ENCODE measurements around the gene HOXC11. TPM values are rescaled to one million over a fixed set of nuclear protein-coding genes. Genes with fewer than 3 reads are reported as not detected.

The HOXC11 gene
- total RNA-seq, 1 experiment from 2014 or later = 2.2 TPM

GRCh38 chr12:53951577-53952334 is 21.2 kb upstream of the HOXC11 start:
- DNase-seq = no peak
- Histone ChIP-seq H3K9me3 (no peaks in the 10 kb centered on the region), H3K36me3 (ENCODE audit: control insufficient read depth, insufficient read depth, low read length) (no peaks in the 10 kb centered on the region), H3K27me3 (replicated peaks; ENCODE audit: control insufficient read depth, insufficient read depth, low read length) (no peaks in the 10 kb centered on the region), H3K4me1 (peaks cover 31% of the 10 kb centered on the region), H3K4me3 (ENCODE audit: low read depth, low read length) (no peak overlapping the region)
- Mint-ChIP-seq H3K27ac (ENCODE audit: unreplicated experiment) (no peak overlapping the region), H3K4me1 (ENCODE audit: low read depth, unreplicated experiment) (peaks cover 21% of the 10 kb centered on the region), H3K27me3 (ENCODE audit: insufficient read depth, unreplicated experiment) (no peaks in the 10 kb centered on the region), H3K4me3 (ENCODE audit: unreplicated experiment) (no peak overlapping the region), H3K36me3 (ENCODE audit: insufficient read depth, unreplicated experiment) (peaks cover 9% of the 10 kb centered on the region), H3K9me3 (ENCODE audit: unreplicated experiment) (no peaks in the 10 kb centered on the region)
- TF ChIP-seq CTCF (IDR thresholded peaks at IDR 0.05; ENCODE audit: insufficient read depth in 1 of 2, low read depth in 1 of 2, low read length in 1 of 2, severe bottlenecking in 1 of 2, unreplicated experiment in 1 of 2) = no peak
- intact Hi-C loops (cut with micrococcal nuclease; ENCODE audit: unreplicated experiment) = loop anchor here (5.0 kb wide), 1 partner anchor 144 kb away; no protein-coding TSS in a partner anchor
- ChIA-PET POLR2A (interaction anchor here (0.6 to 1.1 kb wide), 2 partner anchors 12 to 16 kb away, joined by 3 to 5 read pairs; no protein-coding TSS in a partner anchor), CTCF (interaction anchor here (0.7 to 2.3 kb wide), 4 partner anchors 12 to 81 kb away, joined by 3 to 18 read pairs (median 4); partner anchors contain the start of genes HOXC10, HOXC13 and HOXC5)
- BruUV-seq (replicated peaks) = no TSS peak

- no peaks in the 10 kb centered on the region for H3K9me3 ChIP-seq
- no peak for TF ChIP-seq CTCF (IDR thresholded peaks at IDR 0.05; ENCODE audit: insufficient read depth in 1 of 2, low read depth in 1 of 2, low read length in 1 of 2, severe bottlenecking in 1 of 2, unreplicated experiment in 1 of 2)
- H3K4me3 ChIP-seq (ENCODE audit: low read depth, low read length) = no peak overlapping the region
- no peak overlapping the region for H3K4me3 Mint-ChIP-seq (ENCODE audit: unreplicated experiment)
- H3K4me1 Mint-ChIP-seq (ENCODE audit: low read depth, unreplicated experiment) = peaks cover 21% of the 10 kb centered on the region
- no peak overlapping the region for H3K27ac Mint-ChIP-seq (ENCODE audit: unreplicated experiment)
- DNase-seq = no peak
- no peaks in the 10 kb centered on the region for H3K36me3 ChIP-seq (ENCODE audit: control insufficient read depth, insufficient read depth, low read length)
- peaks cover 31% of the 10 kb centered on the region for H3K4me1 ChIP-seq
- CTCF ChIA-PET = interaction anchor here (0.7 to 2.3 kb wide), 4 partner anchors 13 to 36 kb away, joined by 4 to 18 read pairs (median 6); partner anchors contain the start of genes HOXC10 and HOXC13
- H3K9me3 Mint-ChIP-seq (ENCODE audit: unreplicated experiment) = no peaks in the 10 kb centered on the region
- H3K27me3 Mint-ChIP-seq (ENCODE audit: insufficient read depth, unreplicated experiment) = no peaks in the 10 kb centered on the region
- intact Hi-C loops (cut with micrococcal nuclease; ENCODE audit: unreplicated experiment) = loop anchor here (5.0 kb wide), 1 partner anchor 145 kb away; no protein-coding TSS in a partner anchor
- no peaks in the 10 kb centered on the region for H3K27me3 ChIP-seq (replicated peaks; ENCODE audit: control insufficient read depth, insufficient read depth, low read length)
- BruUV-seq (replicated peaks) = no TSS peak
- POLR2A ChIA-PET = interaction anchor here (0.7 to 2.3 kb wide), 2 partner anchors 14 to 27 kb away, joined by 5 to 10 read pairs; partner anchors contain the start of gene HOXC13
- peaks cover 9% of the 10 kb centered on the region for H3K36me3 Mint-ChIP-seq (ENCODE audit: insufficient read depth, unreplicated experiment)
Observed at GRCh38 chr12:53952335-53952694, 20.6 kb upstream of the HOXC11 start.

GRCh38 chr12:53952871-53953734 is 19.8 kb upstream of the HOXC11 start:
- BruUV-seq (replicated peaks) = no TSS peak
- Histone ChIP-seq H3K9me3 (no peaks in the 10 kb centered on the region), H3K4me3 (ENCODE audit: low read depth, low read length) (peak overlapping the region; percentile 5; the same call in 1 of the 2 replicates), H3K27me3 (replicated peaks; ENCODE audit: control insufficient read depth, insufficient read depth, low read length) (no peaks in the 10 kb centered on the region), H3K4me1 (peaks cover 31% of the 10 kb centered on the region), H3K36me3 (ENCODE audit: control insufficient read depth, insufficient read depth, low read length) (no peaks in the 10 kb centered on the region)
- Mint-ChIP-seq H3K27ac (ENCODE audit: unreplicated experiment) (peak overlapping the region; percentile 76), H3K27me3 (ENCODE audit: insufficient read depth, unreplicated experiment) (no peaks in the 10 kb centered on the region), H3K4me1 (ENCODE audit: low read depth, unreplicated experiment) (peaks cover 21% of the 10 kb centered on the region), H3K9me3 (ENCODE audit: unreplicated experiment) (no peaks in the 10 kb centered on the region), H3K36me3 (ENCODE audit: insufficient read depth, unreplicated experiment) (peaks cover 9% of the 10 kb centered on the region), H3K4me3 (ENCODE audit: unreplicated experiment) (peak overlapping the region; percentile 71)
- intact Hi-C loops (cut with micrococcal nuclease; ENCODE audit: unreplicated experiment) = loop anchor here (5.0 kb wide), 1 partner anchor 146 kb away; no protein-coding TSS in a partner anchor
- DNase-seq = peak; percentile 87 to 88
- no peak for TF ChIP-seq CTCF (IDR thresholded peaks at IDR 0.05; ENCODE audit: insufficient read depth in 1 of 2, low read depth in 1 of 2, low read length in 1 of 2, severe bottlenecking in 1 of 2, unreplicated experiment in 1 of 2)
- CTCF ChIA-PET = interaction anchor here (0.8 to 2.3 kb wide), 6 partner anchors 14 to 248 kb away, joined by 3 to 18 read pairs (median 4); partner anchors contain the start of genes HOXC10 and HOXC13
- POLR2A ChIA-PET = interaction anchor here (0.6 to 2.3 kb wide), 4 partner anchors 15 to 447 kb away, joined by 3 to 10 read pairs (median 5); partner anchors contain the start of gene HOXC13
